Stimulated activated CD4-positive, alpha-beta T cell treated with anti-CD3 and anti-CD28 coated beads, Interleukin-1b, Interleukin-23, amount 100 ng/mL, for 1 hour (primary cell): Measurements from ENCODE around the gene PLA2G2A.
"Not testable (repeated sequence)": the region's sequence is repeated elsewhere in the genome, so short reads cannot be mapped to it uniquely, and the experiment has no call there.

Experiments
- DNase-seq, 2 donors: peaks; one replicate each; pipeline ENCODE4 v3.0.0-alpha.2; 2020; ENCODE audit warnings: low read depth in 2 of 2

The PLA2G2A gene, protein sequence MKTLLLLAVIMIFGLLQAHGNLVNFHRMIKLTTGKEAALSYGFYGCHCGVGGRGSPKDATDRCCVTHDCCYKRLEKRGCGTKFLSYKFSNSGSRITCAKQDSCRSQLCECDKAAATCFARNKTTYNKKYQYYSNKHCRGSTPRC

GRCh38 chr1:19979494-19979977, at the start of gene PLA2G2A:
Gene PLA2G2A (minus strand): TSS chr1:19979618. CDS start chr1:19978773, 845 bp downstream.
- no peak for DNase-seq

DNA sequence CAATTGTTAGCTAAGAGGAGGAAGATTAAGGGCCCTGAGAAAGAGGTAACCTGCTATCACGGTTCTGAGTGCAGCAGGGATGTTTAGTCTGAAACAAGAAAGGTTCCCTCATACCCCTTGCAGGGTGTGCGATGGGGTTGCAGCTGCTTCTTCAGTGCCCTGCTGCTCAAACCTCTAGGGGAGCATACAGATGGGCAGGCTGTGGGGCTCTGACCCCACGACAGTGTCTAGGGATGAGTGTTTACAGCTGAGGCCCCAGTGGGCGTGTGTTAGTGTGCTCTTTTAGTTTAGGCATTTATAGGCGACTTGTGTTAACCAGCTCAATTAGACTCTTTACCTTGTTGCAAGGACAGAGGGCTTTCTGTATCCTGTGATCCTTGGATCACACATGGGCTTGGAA, 49.3 kb upstream of the PLA2G2A start:
- DNase-seq: no peak

- DNase-seq: no peak
These were observed 48.7 kb upstream of the PLA2G2A start for GRCh38 chr1:20028125-20028524.

DNA sequence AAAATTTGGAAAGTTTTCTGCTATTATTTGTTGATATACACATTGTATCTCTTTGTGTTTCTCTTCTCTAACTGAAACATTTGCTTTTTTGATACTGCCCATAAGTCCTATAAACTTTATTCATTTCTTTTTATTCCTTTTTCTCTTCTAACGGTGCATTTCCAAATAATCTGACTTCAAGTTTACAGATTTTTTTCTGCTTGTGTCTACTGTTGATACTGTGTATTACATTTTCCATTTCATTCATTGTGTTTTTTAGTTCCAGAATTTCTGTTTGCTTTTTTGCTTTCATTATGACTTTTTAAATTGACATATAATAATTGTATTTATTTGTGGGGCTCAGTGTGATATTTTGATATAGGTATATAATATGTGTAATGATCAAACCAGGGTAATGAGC, 38.3 kb upstream of the PLA2G2A start:
- DNase-seq: no peak

DNA sequence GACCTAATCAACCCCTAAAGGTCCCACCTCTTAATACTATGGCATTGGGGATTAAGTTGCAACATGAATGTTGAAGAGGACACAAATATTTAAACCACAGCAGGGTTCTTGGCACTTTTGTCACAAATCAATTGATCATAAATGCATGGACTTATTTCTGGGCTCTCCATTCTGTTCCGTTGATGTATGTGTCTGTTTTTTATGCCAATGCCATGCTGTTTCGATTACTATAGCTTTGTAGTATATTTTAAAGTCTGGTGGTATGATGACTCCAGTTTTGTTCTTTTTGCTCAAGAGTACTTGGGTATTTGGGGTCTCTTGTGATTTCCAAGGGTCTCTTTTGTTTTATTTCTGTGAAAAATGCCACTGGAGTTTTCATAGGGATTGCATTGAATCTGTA, 34.7 kb upstream of the PLA2G2A start:
- no peak for DNase-seq

GRCh38 chr1:20010016-20010415, 30.6 kb upstream of the PLA2G2A start:
- DNase-seq: no peak

DNA sequence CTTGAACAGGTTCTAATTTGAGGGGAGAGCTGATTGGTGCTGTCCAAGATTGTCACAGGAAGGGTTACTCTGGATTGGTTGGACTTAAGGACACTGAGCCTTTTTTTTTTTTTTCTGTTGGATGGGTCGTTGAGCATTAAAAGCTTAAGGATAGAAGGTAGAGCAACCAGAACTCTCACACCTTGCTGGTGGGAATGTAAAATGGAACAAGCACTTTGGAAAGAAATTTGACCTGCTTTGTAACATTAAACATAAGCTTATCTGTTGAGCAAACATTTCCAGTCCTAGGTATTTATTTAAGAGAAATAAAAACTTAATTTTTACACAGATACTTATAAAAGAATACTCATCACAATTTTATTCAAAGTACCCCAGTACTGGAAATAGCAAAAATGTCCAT, 29.8 kb upstream of the PLA2G2A start:
- DNase-seq: no peak

DNA sequence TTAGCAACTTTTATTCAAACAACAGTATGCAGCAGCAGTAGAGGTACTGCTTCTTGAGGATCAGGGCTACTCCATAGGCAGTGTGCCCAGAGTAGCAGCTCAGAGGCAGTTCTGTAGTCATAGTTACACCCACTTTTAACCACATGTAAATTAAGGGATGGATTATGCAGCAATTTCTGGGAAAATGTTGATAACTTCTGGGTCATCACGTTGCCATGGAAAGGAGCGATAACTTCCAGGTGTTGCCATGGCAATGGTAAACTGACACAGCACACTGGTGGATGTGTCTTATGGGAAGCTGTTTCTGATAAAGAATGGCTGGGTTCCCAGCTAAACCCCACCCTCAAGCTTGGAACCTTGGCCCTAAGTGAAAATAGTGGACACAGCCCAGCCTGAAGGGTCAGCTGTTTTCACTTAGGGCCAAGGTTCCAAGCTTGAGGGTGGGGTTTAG, 29.0 kb upstream of the PLA2G2A start:
- no peak for DNase-seq

DNA sequence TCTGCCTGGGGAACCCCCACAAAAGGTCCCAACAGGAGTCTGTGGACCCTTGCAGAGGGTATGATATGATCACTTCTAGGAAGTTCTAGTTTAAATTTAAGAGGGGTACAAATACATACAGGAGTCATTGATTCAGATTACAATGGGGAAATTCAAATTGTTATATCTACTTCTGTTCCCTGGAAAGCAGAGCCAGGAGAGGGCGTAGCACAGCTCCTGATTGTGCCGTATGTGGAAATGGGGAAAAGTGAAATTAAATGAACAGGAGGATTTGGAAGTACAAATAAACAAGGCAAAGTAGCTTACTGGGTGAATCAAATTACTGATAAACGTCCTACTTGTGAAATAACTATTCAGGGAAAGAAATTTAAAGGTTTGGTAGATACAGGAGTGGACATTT, 19.4 kb upstream of the PLA2G2A start:
- not testable (repeated sequence) for DNase-seq

- DNase-seq: no peak
These were observed 11.3 kb upstream of the PLA2G2A start for GRCh38 chr1:19990689-19991088.

- not testable (repeated sequence) for DNase-seq
These were observed 10.8 kb upstream of the PLA2G2A start for GRCh38 chr1:19990182-19990582.

- DNase-seq: no peak
These were observed 9.0 kb upstream of the PLA2G2A start for GRCh38 chr1:19988267-19989006.

- DNase-seq: no peak
These were observed 8.3 kb upstream of the PLA2G2A start for GRCh38 chr1:19987719-19988118.

GRCh38 chr1:19984409-19985016, 5.1 kb upstream of the PLA2G2A start:
- DNase-seq: not testable (repeated sequence)

DNA sequence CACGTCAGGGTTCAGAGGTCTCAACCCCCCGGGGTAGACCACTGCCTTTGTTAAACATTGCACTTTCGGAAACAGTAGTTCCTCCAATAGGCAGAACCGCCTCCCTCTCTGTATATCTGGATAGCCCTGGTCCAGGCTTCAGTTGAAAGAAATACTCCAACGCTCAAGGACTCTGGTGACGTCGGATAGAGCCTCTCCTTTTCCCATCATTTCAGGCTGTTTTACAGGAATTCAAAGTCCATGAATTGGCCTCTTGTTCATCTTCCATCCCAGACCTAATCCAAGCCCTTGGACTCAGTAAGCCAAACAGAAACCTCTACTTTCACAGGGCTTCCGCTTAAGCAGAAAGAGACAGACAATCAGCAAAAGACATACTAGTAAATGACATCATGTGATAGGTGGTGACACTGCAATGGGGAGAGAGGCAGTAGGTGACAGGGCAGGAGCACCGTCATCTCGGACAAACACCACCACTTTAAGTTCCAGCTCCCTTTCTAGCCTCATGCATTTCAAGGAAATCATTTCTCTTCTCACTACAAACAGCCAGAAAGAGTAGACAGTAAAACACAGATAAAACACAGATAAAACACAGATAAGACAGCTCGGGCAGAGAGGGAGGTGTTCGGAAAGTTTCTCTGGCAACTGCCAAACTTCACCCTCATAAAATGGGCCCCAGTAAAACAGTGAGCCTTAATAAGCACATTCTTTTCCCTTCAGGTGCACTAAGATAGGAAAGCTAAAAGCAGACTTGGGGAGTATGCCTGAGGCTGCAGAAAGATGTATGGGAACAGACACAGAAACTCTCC, 2.3 kb upstream of the PLA2G2A start:
- no peak for DNase-seq

DNA sequence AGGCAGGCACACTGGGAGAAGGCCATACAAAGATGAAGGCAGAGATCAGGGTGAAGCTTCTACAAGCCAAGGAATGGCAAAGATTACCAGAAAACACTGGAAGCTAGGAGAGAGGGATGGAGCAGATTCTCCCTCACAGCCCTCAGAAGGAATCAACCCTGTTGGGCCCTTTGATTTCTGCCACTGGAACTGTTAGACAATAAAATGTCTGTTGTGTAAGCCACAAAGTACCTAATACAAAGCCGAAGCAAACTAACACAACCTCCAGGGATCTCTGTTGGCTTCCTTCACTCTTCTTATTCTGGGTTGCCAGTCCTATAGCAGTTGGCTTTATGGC, 1.7 kb upstream of the PLA2G2A start:
- no peak for DNase-seq

DNA sequence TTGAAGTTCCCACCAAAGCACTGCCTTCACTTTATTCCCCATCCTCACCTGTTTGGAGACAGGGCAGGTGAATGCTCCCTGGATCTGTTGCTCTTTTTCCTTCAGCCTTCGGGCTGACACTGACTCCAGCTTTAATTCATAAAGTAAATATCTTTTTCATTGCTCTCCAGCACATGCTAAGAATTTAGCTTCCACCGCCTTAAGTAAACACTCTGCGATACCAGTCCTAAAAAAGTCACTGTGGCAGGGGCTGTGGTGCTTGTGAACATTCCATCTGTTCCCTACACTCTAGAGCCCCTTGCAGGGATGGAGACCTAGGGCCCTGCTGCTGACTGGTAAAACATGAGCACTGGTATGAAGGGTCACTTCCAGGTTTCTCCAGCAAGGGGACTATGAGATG, 896 bp upstream of the PLA2G2A start:
- DNase-seq: no peak

GRCh38 chr1:19978143-19978542, 1.3 kb downstream of the PLA2G2A start:
- DNase-seq: no peak

DNA sequence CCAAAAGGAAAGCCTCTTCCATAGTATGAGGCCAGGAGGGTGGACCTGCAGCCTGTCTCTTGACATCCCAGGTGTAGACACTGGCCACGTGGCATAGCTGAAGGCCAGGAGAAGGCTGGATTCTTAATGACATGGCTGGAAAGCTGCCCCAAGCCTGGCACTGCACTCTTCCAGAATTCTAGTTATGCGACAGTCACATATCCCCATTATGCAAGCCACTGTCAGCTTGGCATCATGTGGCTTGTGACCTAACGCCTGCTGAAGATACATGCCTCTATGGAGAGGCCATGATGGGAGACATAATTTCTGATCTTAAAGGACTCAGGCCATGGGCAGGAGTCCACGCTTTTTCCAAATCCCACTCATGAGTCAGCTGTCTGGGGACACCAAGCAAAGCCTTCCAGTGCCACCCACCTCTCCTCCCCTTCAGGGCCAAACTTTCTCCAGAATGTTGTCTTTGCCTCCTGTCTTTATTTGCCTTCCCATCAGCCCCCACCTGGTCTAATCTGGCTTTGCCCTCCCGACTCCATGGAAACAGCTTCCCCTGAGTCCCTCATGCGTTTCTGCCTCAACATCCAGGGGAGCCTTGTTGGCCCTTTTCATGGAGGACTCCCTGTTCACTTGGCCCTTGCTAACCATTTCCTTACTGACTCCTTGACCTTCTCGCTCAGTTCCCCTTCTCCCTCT, 3.0 kb downstream of the PLA2G2A start:
- DNase-seq: no peak

DNA sequence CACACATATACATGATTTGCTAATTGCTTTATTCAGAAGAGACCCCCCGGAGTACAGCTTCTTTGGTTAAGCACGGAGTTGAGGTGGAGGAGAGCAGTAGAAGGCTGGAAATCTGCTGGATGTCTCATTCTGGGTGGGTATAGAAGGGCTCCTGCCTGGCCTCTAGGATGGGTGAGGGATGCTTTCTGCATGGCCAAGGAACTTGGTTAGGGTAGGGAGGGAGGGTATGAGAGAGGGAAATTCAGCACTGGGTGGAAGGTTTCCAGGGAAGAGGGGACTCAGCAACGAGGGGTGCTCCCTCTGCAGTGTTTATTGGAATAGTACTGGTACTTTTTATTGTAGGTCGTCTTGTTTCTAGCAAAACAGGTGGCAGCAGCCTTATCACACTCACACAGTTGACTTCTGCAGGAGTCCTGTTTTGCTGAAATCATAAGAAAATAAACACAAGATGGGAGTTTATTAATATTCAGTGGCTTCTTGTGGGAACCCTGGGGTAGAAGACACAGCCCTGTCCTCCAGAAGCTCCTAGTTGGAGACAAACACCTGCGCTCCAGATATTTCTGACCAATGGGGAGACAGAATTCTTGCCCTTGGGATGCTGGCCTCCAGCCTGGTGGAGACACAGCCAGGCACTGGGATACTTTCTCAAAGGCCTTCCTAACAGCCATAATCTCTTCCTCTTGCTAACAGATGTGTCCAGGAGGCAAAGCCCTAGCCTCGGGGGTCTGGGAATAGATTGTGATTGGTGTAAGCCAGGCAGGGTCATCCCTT, 3.8 kb downstream of the PLA2G2A start:
- DNase-seq: no peak

- DNase-seq: no peak
These were observed 4.5 kb downstream of the PLA2G2A start for GRCh38 chr1:19974822-19975416.
